HCT116 (cell line): ENCODE data around the gene HOXD3. TPM values are rescaled to one million over a fixed set of nuclear protein-coding genes. Genes with fewer than 3 reads are reported as not detected.

Source experiments
- ATAC-seq: fragments of 200-7000 bp; cut with Tn5 transposase; 2 replicates; pipeline ENCODE4 v1.9.1; 2020; ENCODE audit warnings: mild to moderate bottlenecking, moderate library complexity
- BruUV-seq: library from RNA; stranded (reverse); fragments of 400-500 nt; replicated peaks from 2 replicates; lab custom pipeline; 2021; lab: Mats Ljungman, UMichigan
- CTCF ChIA-PET: fragments of 300-600 bp; sonication (Branson Sonifier 250); formaldehyde crosslinking; loops from one replicate; lab custom pipeline; 2021; ENCODE audit warnings: antibody characterized with exemption; lab: Charles Lee
- POLR2A ChIA-PET: fragments of 300-600, 350-600 bp; sonication (Branson Sonifier 250); formaldehyde crosslinking; loops from one replicate; lab custom pipeline; 2021; ENCODE audit warnings: antibody characterized with exemption; lab: Charles Lee
- RAD21 ChIA-PET, 2 experiments: fragments of 300-600 bp; sonication (Branson Sonifier 250); formaldehyde crosslinking; loops; one replicate each; lab custom pipeline; 2023; ENCODE audit warnings: low total read pairs in 2 of 2; ENCODE audit not compliant: uncharacterized antibody in 2 of 2, unreplicated experiment in 2 of 2, low non-redundant PET in 1 of 2; lab: Charles Lee
- DNase-seq: peaks from one replicate; pipeline ENCODE4 v3.0.0-alpha.2; 2010; ENCODE audit warnings: low read depth, low spot score
- H2AFZ ChIP-seq: fragments of 200-600 bp; shearing (Covaris generic), sonication (generic); 2 replicates; pipeline ENCODE4 v1.6.1; 2017; ENCODE audit warnings: low read depth, mixed run types, mixed read lengths, antibody characterized with exemption, low read length; ENCODE audit not compliant: poor library complexity, severe bottlenecking
- H3K27ac ChIP-seq: 2 replicates; pipeline ENCODE4 v1.5.1; 2012; ENCODE audit warnings: low read depth, low read length
- H3K27me3 ChIP-seq: fragments of 200-600 bp; sonication (generic); 2 replicates; pipeline ENCODE4 v1.6.1; 2016; ENCODE audit warnings: mixed run types, low read length, mixed read lengths; ENCODE audit not compliant: insufficient read depth
- H3K36me3 ChIP-seq, 2 experiments: fragments of 200-500 bp in 1 of 2; fragments of 200-600 bp in 1 of 2; sonication (Bioruptor generic) in 1 of 2; sonication (generic) in 1 of 2; 2 replicates each; pipeline versions ENCODE4 v1.5.1 to v1.6.1; 2014 to 2016; ENCODE audit warnings: low read length in 2 of 2, inconsistent platforms in 1 of 2, mixed read lengths in 1 of 2, mixed run types in 1 of 2; ENCODE audit not compliant: insufficient read depth in 2 of 2, control insufficient read depth in 1 of 2
- H3K4me1 ChIP-seq, 2 experiments: fragments of 200-600 bp in 1 of 2; sonication (generic) in 1 of 2; 2 replicates each; pipeline versions ENCODE4 v1.5.1 to v1.6.1; 2012 to 2017; ENCODE audit warnings: low read length in 2 of 2, inconsistent platforms in 1 of 2, mild to moderate bottlenecking in 1 of 2, mixed read lengths in 1 of 2, mixed run types in 1 of 2, moderate library complexity in 1 of 2; ENCODE audit not compliant: insufficient read depth in 2 of 2, control insufficient read depth in 1 of 2
- H3K4me2 ChIP-seq: fragments of 200-600 bp; sonication (generic); 2 replicates; pipeline ENCODE4 v1.6.1; 2017; ENCODE audit warnings: mixed run types, low read length, mixed read lengths
- H3K4me3 ChIP-seq, 2 experiments: fragments of 200-600 bp in 1 of 2; sonication (generic) in 1 of 2; replicated peaks in 1 of 2; 2 replicates each; pipeline ENCODE4 v1.5.1; 2011 to 2016; ENCODE audit warnings: low read length in 2 of 2, control low read depth in 1 of 2, low read depth in 1 of 2, mild to moderate bottlenecking in 1 of 2, mixed read lengths in 1 of 2, mixed run types in 1 of 2
- H3K79me2 ChIP-seq: fragments of 200-600 bp; sonication (generic); 2 replicates; pipeline ENCODE4 v1.6.1; 2017; ENCODE audit warnings: mild to moderate bottlenecking, mixed run types, low read length, moderate library complexity, mixed read lengths; ENCODE audit not compliant: insufficient read depth
- H3K9ac ChIP-seq: fragments of 200-600 bp; sonication (generic); 2 replicates; pipeline ENCODE4 v1.6.1; 2016; ENCODE audit warnings: low read length, mixed read lengths
- H3K9me2 ChIP-seq: fragments of 200-600 bp; sonication (generic), shearing (Covaris generic); 2 replicates; pipeline ENCODE4 v1.6.1; 2017; ENCODE audit warnings: mixed run types, mild to moderate bottlenecking, moderate library complexity; ENCODE audit not compliant: insufficient read depth
- H3K9me3 ChIP-seq, 2 experiments: fragments of 200-500 bp in 1 of 2; fragments of 200-600 bp in 1 of 2; sonication (Bioruptor generic) in 1 of 2; sonication (generic) in 1 of 2; 2 replicates each; pipeline ENCODE4 v1.6.1; 2014 to 2017; ENCODE audit warnings: low read length in 2 of 2, mixed read lengths in 2 of 2, inconsistent platforms in 1 of 2, low read depth in 1 of 2, mild to moderate bottlenecking in 1 of 2, mixed run types in 1 of 2, moderate library complexity in 1 of 2; ENCODE audit not compliant: control insufficient read depth in 1 of 2, insufficient read depth in 1 of 2
- H4K20me1 ChIP-seq: fragments of 200-600 bp; sonication (generic), shearing (Covaris generic); 2 replicates; pipeline ENCODE4 v1.6.1; 2017; ENCODE audit warnings: mixed run types, mild to moderate bottlenecking, moderate library complexity; ENCODE audit not compliant: insufficient read depth
- CBX3 ChIP-seq: IDR thresholded peaks from 2 replicates; pipeline ENCODE4 v1.6.1; 2012; ENCODE audit warnings: low read depth
- CEBPB ChIP-seq: IDR thresholded peaks from 2 replicates; pipeline ENCODE4 v1.6.1; 2012; ENCODE audit warnings: low read depth
- EGR1 ChIP-seq: IDR thresholded peaks from 2 replicates; pipeline ENCODE4 v1.6.1; 2012; ENCODE audit warnings: low read depth
- ELF1 ChIP-seq: IDR thresholded peaks from 2 replicates; pipeline ENCODE4 v1.6.1; 2012; ENCODE audit warnings: low read depth, borderline replicate concordance
- EZH2 ChIP-seq: fragments of 200-600 bp; sonication (generic); IDR thresholded peaks from 2 replicates; pipeline ENCODE4 v1.6.1; 2017; ENCODE audit warnings: antibody characterized with exemption, mixed run types
- FOSL1 ChIP-seq: IDR thresholded peaks from 2 replicates; pipeline ENCODE4 v1.6.1; 2012; ENCODE audit warnings: low read depth
- JUND ChIP-seq: IDR thresholded peaks from 2 replicates; pipeline ENCODE4 v1.6.1; 2012
- POLR2AphosphoS5 ChIP-seq: IDR thresholded peaks from 2 replicates; pipeline ENCODE4 v1.6.1; 2011; ENCODE audit warnings: mild to moderate bottlenecking, low read depth, low read length, moderate library complexity
- RAD21 ChIP-seq: IDR thresholded peaks from 2 replicates; pipeline ENCODE4 v1.6.1; 2012; ENCODE audit warnings: low read depth, mild to moderate bottlenecking
- SIN3A ChIP-seq: IDR thresholded peaks from 2 replicates; pipeline ENCODE4 v1.6.1; 2012; ENCODE audit warnings: low read depth
- SRF ChIP-seq: IDR thresholded peaks from 2 replicates; pipeline ENCODE4 v1.6.1; 2012; ENCODE audit warnings: low read depth
- TCF7L2 ChIP-seq: IDR thresholded peaks from 2 replicates; pipeline ENCODE4 v1.7.0; 2011; ENCODE audit warnings: borderline replicate concordance, inconsistent platforms; ENCODE audit not compliant: insufficient read depth, insufficient read length; ENCODE audit errors: extremely low read depth
- YY1 ChIP-seq: IDR thresholded peaks from 2 replicates; pipeline ENCODE4 v1.6.1; 2011; ENCODE audit warnings: low read length, low read depth, moderate library complexity, mild to moderate bottlenecking; ENCODE audit not compliant: insufficient replicate concordance; ENCODE audit errors: extremely low read depth
- ZFX ChIP-seq: fragments of 450-650 bp; IDR thresholded peaks from 2 replicates; pipeline ENCODE4 v1.6.1; 2017
- ZNF274 ChIP-seq: fragments of 200-500 bp; sonication (Bioruptor generic); IDR thresholded peaks from 2 replicates; pipeline ENCODE4 v1.6.1; 2014; ENCODE audit warnings: mild to moderate bottlenecking, low read depth, low read length, inconsistent platforms
- intact Hi-C: fragments of 100-400 bp; cut with micrococcal nuclease; formaldehyde crosslinking; loops from 2 replicates; pipeline ENCODE4 v1.10.0; 2022
- total RNA-seq: library from RNA; stranded (reverse); gene quantifications from one replicate; pipeline ENCODE4 v1.2.1, GENCODE V29; 2021; ENCODE audit not compliant: unreplicated experiment
- TF ChIP-seq, protein P1 (sequence below), 3 experiments: fragments of 200-600 bp in 1 of 3; sonication (generic) in 1 of 3; IDR thresholded peaks in 2 of 3; conservative IDR thresholded peaks in 1 of 3; 2 replicates each; pipeline ENCODE4 v1.5.1; 2012 to 2017; ENCODE audit warnings: low read depth in 2 of 3, low read length in 2 of 3, antibody characterized with exemption in 1 of 3, borderline replicate concordance in 1 of 3, control low read depth in 1 of 3, mild to moderate bottlenecking in 1 of 3, mixed read lengths in 1 of 3, mixed run types in 1 of 3, moderate library complexity in 1 of 3; ENCODE audit not compliant: insufficient read depth in 1 of 3
- TF ChIP-seq, protein P2 (sequence below): IDR thresholded peaks from 2 replicates; pipeline ENCODE4 v1.6.1; 2011; ENCODE audit warnings: mild to moderate bottlenecking, low read length, moderate library complexity; ENCODE audit not compliant: insufficient replicate concordance; ENCODE audit errors: extremely low read depth
- TF ChIP-seq, protein P3 (sequence below): IDR thresholded peaks from 2 replicates; pipeline ENCODE4 v1.6.1; 2012

The HOXD3 gene
- total RNA-seq, 1 experiment from 2014 or later, result 1.4 TPM

DNA sequence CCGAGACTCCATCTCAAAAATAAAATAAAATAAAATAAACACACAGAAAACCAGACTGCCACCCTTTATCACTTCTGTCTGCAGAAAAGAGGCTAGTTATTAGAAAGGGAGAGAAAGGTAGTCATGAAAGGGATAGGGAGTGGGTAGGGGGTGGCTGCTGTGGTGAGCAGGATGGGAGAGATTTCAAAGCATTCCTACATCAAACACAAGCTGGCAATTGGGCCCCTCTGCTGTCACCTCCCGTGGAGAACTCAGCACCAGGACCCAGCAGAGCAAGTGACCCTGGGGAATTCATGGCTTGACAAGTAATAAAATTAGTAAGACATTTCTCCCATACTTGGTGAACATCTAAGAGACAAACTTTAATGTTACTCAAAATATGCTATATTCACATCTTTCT, 27.6 kb downstream of the HOXD3 start:
- H3K9me2 ChIP-seq, result no peaks in the 10 kb centered on the region
- ChIA-PET RAD21 (no interaction called here), POLR2A (no interaction called here), CTCF (no interaction called here)
- H4K20me1 ChIP-seq, result no peaks in the 10 kb centered on the region
- H3K36me3 ChIP-seq, result no peaks in the 10 kb centered on the region
- no peak overlapping the region for H3K27ac ChIP-seq
- H3K27me3 ChIP-seq, result no peaks in the 10 kb centered on the region
- H3K4me2 ChIP-seq, result no peak overlapping the region
- BruUV-seq, result no TSS peak
- H3K4me1 ChIP-seq, result peaks cover 0 to 6% of the 10 kb centered on the region in 2 experiments; a peak in 1 of 4 replicates
- ATAC-seq (no peak), DNase-seq (no peak)
- no peak overlapping the region for H3K4me3 ChIP-seq
- H2AFZ ChIP-seq, result no peak overlapping the region
- no peak for TF ChIP-seq SRF
- TF ChIP-seq, protein P1, sequence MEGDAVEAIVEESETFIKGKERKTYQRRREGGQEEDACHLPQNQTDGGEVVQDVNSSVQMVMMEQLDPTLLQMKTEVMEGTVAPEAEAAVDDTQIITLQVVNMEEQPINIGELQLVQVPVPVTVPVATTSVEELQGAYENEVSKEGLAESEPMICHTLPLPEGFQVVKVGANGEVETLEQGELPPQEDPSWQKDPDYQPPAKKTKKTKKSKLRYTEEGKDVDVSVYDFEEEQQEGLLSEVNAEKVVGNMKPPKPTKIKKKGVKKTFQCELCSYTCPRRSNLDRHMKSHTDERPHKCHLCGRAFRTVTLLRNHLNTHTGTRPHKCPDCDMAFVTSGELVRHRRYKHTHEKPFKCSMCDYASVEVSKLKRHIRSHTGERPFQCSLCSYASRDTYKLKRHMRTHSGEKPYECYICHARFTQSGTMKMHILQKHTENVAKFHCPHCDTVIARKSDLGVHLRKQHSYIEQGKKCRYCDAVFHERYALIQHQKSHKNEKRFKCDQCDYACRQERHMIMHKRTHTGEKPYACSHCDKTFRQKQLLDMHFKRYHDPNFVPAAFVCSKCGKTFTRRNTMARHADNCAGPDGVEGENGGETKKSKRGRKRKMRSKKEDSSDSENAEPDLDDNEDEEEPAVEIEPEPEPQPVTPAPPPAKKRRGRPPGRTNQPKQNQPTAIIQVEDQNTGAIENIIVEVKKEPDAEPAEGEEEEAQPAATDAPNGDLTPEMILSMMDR (IDR thresholded peaks at IDR 0.05 in 2 of 3, conservative IDR thresholded peaks at IDR 0.05 in 1 of 3; ENCODE audit: borderline replicate concordance in 1 of 3, insufficient read depth in 1 of 3, low read depth in 2 of 3, low read length in 2 of 3), result no peak
- no peak for TF ChIP-seq EGR1
- no peak for TF ChIP-seq CEBPB
- TF ChIP-seq CBX3, result no peak
- no peak for TF ChIP-seq YY1
- no peak for TF ChIP-seq ZFX
- TF ChIP-seq JUND, result no peak
- no peak for TF ChIP-seq FOSL1
- TF ChIP-seq, protein P2, sequence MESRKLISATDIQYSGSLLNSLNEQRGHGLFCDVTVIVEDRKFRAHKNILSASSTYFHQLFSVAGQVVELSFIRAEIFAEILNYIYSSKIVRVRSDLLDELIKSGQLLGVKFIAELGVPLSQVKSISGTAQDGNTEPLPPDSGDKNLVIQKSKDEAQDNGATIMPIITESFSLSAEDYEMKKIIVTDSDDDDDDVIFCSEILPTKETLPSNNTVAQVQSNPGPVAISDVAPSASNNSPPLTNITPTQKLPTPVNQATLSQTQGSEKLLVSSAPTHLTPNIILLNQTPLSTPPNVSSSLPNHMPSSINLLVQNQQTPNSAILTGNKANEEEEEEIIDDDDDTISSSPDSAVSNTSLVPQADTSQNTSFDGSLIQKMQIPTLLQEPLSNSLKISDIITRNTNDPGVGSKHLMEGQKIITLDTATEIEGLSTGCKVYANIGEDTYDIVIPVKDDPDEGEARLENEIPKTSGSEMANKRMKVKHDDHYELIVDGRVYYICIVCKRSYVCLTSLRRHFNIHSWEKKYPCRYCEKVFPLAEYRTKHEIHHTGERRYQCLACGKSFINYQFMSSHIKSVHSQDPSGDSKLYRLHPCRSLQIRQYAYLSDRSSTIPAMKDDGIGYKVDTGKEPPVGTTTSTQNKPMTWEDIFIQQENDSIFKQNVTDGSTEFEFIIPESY, result no peak
- no peak for TF ChIP-seq SIN3A
- no peak for TF ChIP-seq ELF1
- TF ChIP-seq EZH2, result no peak
- TF ChIP-seq, protein P3, sequence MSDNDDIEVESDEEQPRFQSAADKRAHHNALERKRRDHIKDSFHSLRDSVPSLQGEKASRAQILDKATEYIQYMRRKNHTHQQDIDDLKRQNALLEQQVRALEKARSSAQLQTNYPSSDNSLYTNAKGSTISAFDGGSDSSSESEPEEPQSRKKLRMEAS, result no peak
- TF ChIP-seq ZNF274, result no peak
- no peak for TF ChIP-seq TCF7L2
- no peak for TF ChIP-seq POLR2AphosphoS5
- no peak for TF ChIP-seq RAD21
- no peaks in the 10 kb centered on the region for H3K9me3 ChIP-seq
- no peak overlapping the region for H3K9ac ChIP-seq
- intact Hi-C loops, result no loop called here
- H3K79me2 ChIP-seq, result no peaks in the 10 kb centered on the region
